ENCODE data around the gene CDK2. TPM values are rescaled to one million over a fixed set of nuclear protein-coding genes. Genes with fewer than 3 reads are reported as not detected.
A peak's percentile ranks its signal among the peaks of the same experiment; 100 is the strongest.

Gene CDK2
- total and polyA plus RNA-seq, 8 donors: 5.7 to 19.8 (median 9.7) TPM

GRCh38 chr12:56021889-56022497 lies 55.4 kb downstream of the CDK2 start:
- FAIRE-seq (no peak), DNase-seq (no peak), ATAC-seq (peak in 2 of 4 donors; percentile 10 to 16)
- WGBS, 2 donors: 62 to 83% methylated on average over 2 of the region's 2 CpGs
- TF ChIP-seq CTCF (IDR thresholded peaks at IDR 0.05): no peak
- intact Hi-C loops (cut with DNase I): no loop called here
- no peaks in the 10 kb centered on the region for H3K4me1 ChIP-seq
- H3K27ac ChIP-seq: no peak overlapping the region
- no peaks in the 10 kb centered on the region for H3K27me3 ChIP-seq
- H3K9me3 ChIP-seq: no peaks in the 10 kb centered on the region
- no peak overlapping the region for H3K4me3 ChIP-seq
- H3K36me3 ChIP-seq: no peaks in the 10 kb centered on the region

Other genes with a start within 250 kb of the CDK2 start
- gene RDH5, start 246.4 kb upstream of the CDK2 start, total RNA-seq: 1 to 10 TPM; 1.3 to 4.4 (median 2.5) TPM
- gene RDH5, start 246.4 kb upstream of the CDK2 start, polyA plus RNA-seq: 10 to 100 TPM in 1 of 2 donors, 1 to 10 TPM in 1; 8.8 to 12.6 TPM
- 100 to 1,000 TPM; 433 to 636 (median 525) TPM for gene CD63, start 237.8 kb upstream of the CDK2 start, total RNA-seq
- 100 to 1,000 TPM; 625 to 717 TPM for gene CD63, start 237.8 kb upstream of the CDK2 start, polyA plus RNA-seq
- 1 to 10 TPM in 5 of 6 donors, under 1 TPM in 1; 0.91 to 3.5 (median 1.3) TPM for gene GDF11, start 223.7 kb upstream of the CDK2 start, total RNA-seq
- 1 to 10 TPM in 1 of 2 donors, under 1 TPM in 1; 0.99 to 1.7 TPM for gene GDF11, start 223.7 kb upstream of the CDK2 start, polyA plus RNA-seq
- 10 to 100 TPM; 12.3 to 22.6 (median 16.0) TPM for gene SARNP, start 149.1 kb upstream of the CDK2 start, total RNA-seq
- 10 to 100 TPM; 34.1 to 47.9 TPM for gene SARNP, start 149.1 kb upstream of the CDK2 start, polyA plus RNA-seq
- 10 to 100 TPM in 5 of 6 donors, 1 to 10 TPM in 1; 8.6 to 28.8 (median 16.8) TPM for gene ORMDL2, start 148.8 kb upstream of the CDK2 start, total RNA-seq
- gene ORMDL2, start 148.8 kb upstream of the CDK2 start, polyA plus RNA-seq: 10 to 100 TPM; 21.2 to 33.3 TPM
- gene DNAJC14, start 137.2 kb upstream of the CDK2 start, total RNA-seq: 10 to 100 TPM in 5 of 6 donors, 1 to 10 TPM in 1; 8.7 to 20.2 (median 12.5) TPM
- gene DNAJC14, start 137.2 kb upstream of the CDK2 start, polyA plus RNA-seq: 10 to 100 TPM in 1 of 2 donors, 1 to 10 TPM in 1; 7.8 to 13.8 TPM
- 1 to 10 TPM in 4 of 6 donors, under 1 TPM in 2; 0.63 to 6.8 (median 1.8) TPM for gene MMP19, start 123.9 kb upstream of the CDK2 start, total RNA-seq
- 1 to 10 TPM; 4.3 to 7.5 TPM for gene MMP19, start 123.9 kb upstream of the CDK2 start, polyA plus RNA-seq
- 10 to 100 TPM; 10.8 to 14.9 (median 13.0) TPM for gene PYM1, start 38.9 kb upstream of the CDK2 start, total RNA-seq
- 10 to 100 TPM; 24.4 to 32.9 TPM for gene PYM1, start 38.9 kb upstream of the CDK2 start, polyA plus RNA-seq
- 10 to 100 TPM; 15.5 to 34.9 (median 22.8) TPM for gene DGKA, start 35.7 kb upstream of the CDK2 start, total RNA-seq
- 10 to 100 TPM; 40.2 to 53.9 TPM for gene DGKA, start 35.7 kb upstream of the CDK2 start, polyA plus RNA-seq
- gene PMEL, start 788 bp upstream of the CDK2 start, total RNA-seq: 1 to 10 TPM; 1.2 to 2.4 (median 2.1) TPM
- 1 to 10 TPM; 2.6 to 3.5 TPM for gene PMEL, start 788 bp upstream of the CDK2 start, polyA plus RNA-seq
- gene RAB5B, start 7.2 kb downstream of the CDK2 start, total RNA-seq: 10 to 100 TPM; 25.8 to 76.8 (median 37.6) TPM
- 10 to 100 TPM; 19.8 to 37.1 TPM for gene RAB5B, start 7.2 kb downstream of the CDK2 start, polyA plus RNA-seq
- gene SUOX, start 30.4 kb downstream of the CDK2 start, total RNA-seq: 10 to 100 TPM in 3 of 6 donors, 1 to 10 TPM in 3; 6.0 to 17.4 (median 9.2) TPM
- 10 to 100 TPM; 15.4 to 20.4 TPM for gene SUOX, start 30.4 kb downstream of the CDK2 start, polyA plus RNA-seq
- 1 to 10 TPM; 2.4 to 5.0 (median 3.1) TPM for gene IKZF4, start 54.2 kb downstream of the CDK2 start, total RNA-seq
- gene IKZF4, start 54.2 kb downstream of the CDK2 start, polyA plus RNA-seq: 1 to 10 TPM; 1.8 to 3.7 TPM
- 10 to 100 TPM; 13.8 to 37.2 (median 27.5) TPM for gene RPS26, start 75.1 kb downstream of the CDK2 start, total RNA-seq
- gene RPS26, start 75.1 kb downstream of the CDK2 start, polyA plus RNA-seq: 100 to 1,000 TPM; 438 to 593 TPM
- gene ERBB3, start 113.3 kb downstream of the CDK2 start, total RNA-seq: 100 to 1,000 TPM in 1 of 6 donors, 10 to 100 TPM in 5; 29.5 to 106 (median 50.7) TPM
- 10 to 100 TPM; 35.1 to 50.1 TPM for gene ERBB3, start 113.3 kb downstream of the CDK2 start, polyA plus RNA-seq
- 10 to 100 TPM; 30.1 to 59.8 (median 42.7) TPM for gene PA2G4, start 137.7 kb downstream of the CDK2 start, total RNA-seq
- 10 to 100 TPM; 38.2 to 43.5 TPM for gene PA2G4, start 137.7 kb downstream of the CDK2 start, polyA plus RNA-seq
- 1,000 to 10,000 TPM; 2,275 to 3,960 (median 2,741) TPM for gene RPL41, start 149.8 kb downstream of the CDK2 start, total RNA-seq
- 1,000 to 10,000 TPM; 1,821 to 3,381 TPM for gene RPL41, start 149.8 kb downstream of the CDK2 start, polyA plus RNA-seq
- gene ZC3H10, start 151.4 kb downstream of the CDK2 start, total RNA-seq: 1 to 10 TPM; 2.6 to 4.1 (median 3.2) TPM
- 1 to 10 TPM; 1.9 to 3.0 TPM for gene ZC3H10, start 151.4 kb downstream of the CDK2 start, polyA plus RNA-seq
- gene ESYT1, start 161.4 kb downstream of the CDK2 start, total RNA-seq: 10 to 100 TPM; 42.8 to 55.1 (median 46.5) TPM
- gene ESYT1, start 161.4 kb downstream of the CDK2 start, polyA plus RNA-seq: 10 to 100 TPM; 22.5 to 40.2 TPM
- gene MYL6B, start 185.8 kb downstream of the CDK2 start, total RNA-seq: 10 to 100 TPM in 5 of 6 donors, 1 to 10 TPM in 1; 6.7 to 18.2 (median 14.7) TPM
- gene MYL6B, start 185.8 kb downstream of the CDK2 start, polyA plus RNA-seq: 10 to 100 TPM; 39.3 to 65.9 TPM
- 100 to 1,000 TPM; 270 to 669 (median 431) TPM for gene MYL6, start 191.5 kb downstream of the CDK2 start, total RNA-seq
- 1,000 to 10,000 TPM in 1 of 2 donors, 100 to 1,000 TPM in 1; 887 to 1,217 TPM for gene MYL6, start 191.5 kb downstream of the CDK2 start, polyA plus RNA-seq
- gene SMARCC2, start 222.7 kb downstream of the CDK2 start, total RNA-seq: 10 to 100 TPM; 26.3 to 64.5 (median 38.2) TPM
- 10 to 100 TPM; 33.1 to 42.2 TPM for gene SMARCC2, start 222.7 kb downstream of the CDK2 start, polyA plus RNA-seq